ENCODE results near the gene SEC11A. TPM values are rescaled to one million over a fixed set of nuclear protein-coding genes. Genes with fewer than 3 reads are reported as not detected.
A peak's percentile ranks its signal among the peaks of the same experiment; 100 is the strongest.

Gene SEC11A
- polyA plus RNA-seq, 3 donors: 111 to 166 (median 154) TPM

GRCh38 chr15:84748274-84749110 is 32.6 kb upstream of the SEC11A start, which contains the start of gene ZNF592:
Gene ZNF592 (plus strand): TSS chr15:84748592. CDS start chr15:84782676, 34,084 bp downstream.
- Histone ChIP-seq H3K4me1 (ENCODE audit: control insufficient read depth in 1 of 2, insufficient read depth in 2 of 2, low read length in 2 of 2) (peaks cover 47 to 59% of the 10 kb centered on the region in 2 donors), H3K27ac (ENCODE audit: low read depth in 1 of 2, low read length in 2 of 2) (peak within 1 kb of the TSS; percentile 95 to 97), H3K27me3 (ENCODE audit: control insufficient read depth in 2 of 2, insufficient read depth in 2 of 2, low read length in 2 of 2) (no peaks in the 10 kb centered on the region), H3K36me3 (replicated peaks in 1 of 2; ENCODE audit: control insufficient read depth in 1 of 2, insufficient read depth in 2 of 2, low read length in 2 of 2) (no peaks in the 10 kb centered on the region), H3K9me3 (replicated peaks in 1 of 2; ENCODE audit: control insufficient read depth in 1 of 2, insufficient read depth in 1 of 2, low read length in 2 of 2) (no peaks in the 10 kb centered on the region), H2AFZ (ENCODE audit: insufficient read depth, low read depth, low read length, poor library complexity, severe bottlenecking) (peak within 1 kb of the TSS; percentile 80), H3K4me2 (replicated peaks; ENCODE audit: extremely low read depth, low read length, poor library complexity, severe bottlenecking) (peak within 1 kb of the TSS; percentile 96), H3K79me2 (ENCODE audit: insufficient read depth, low read length) (peaks cover 88% of the 10 kb centered on the region), H4K20me1 (ENCODE audit: insufficient read depth, low read length) (peaks cover 48% of the 10 kb centered on the region), H3K4me3 (replicated peaks in 1 of 3; ENCODE audit: low read depth in 2 of 3, low read length in 3 of 3) (peak within 1 kb of the TSS; percentile 72 to 100 (median 96)), H3K9ac (ENCODE audit: insufficient read depth, low read length, poor library complexity, severe bottlenecking) (peak within 1 kb of the TSS; percentile 86)
- no peaks in the 10 kb centered on the region for H3K27me3 Mint-ChIP-seq (ENCODE audit: low read depth in 3 of 3)
- no peaks in the 10 kb centered on the region for H3K9me3 Mint-ChIP-seq
- under 1% methylated on average over 100 of the region's 127 CpGs for WGBS (ENCODE audit: insufficient coverage)
- peak within 1 kb of the TSS; percentile 97 to 99 for H3K4me3 Mint-ChIP-seq
- TF ChIP-seq CTCF (IDR thresholded peaks at IDR 0.05): peak; percentile 7
- intact Hi-C loops (cut with micrococcal nuclease): loop anchor here (1.0 to 10.0 kb wide), 5 partner anchors 32 to 160 kb away; partner anchors contain the start of genes SEC11A (in 2 of the 2) and NMB (in 1 of the 2)
- H3K4me1 Mint-ChIP-seq: peaks cover 66% of the 10 kb centered on the region
- DNase-seq: peak; percentile 59 to 67 (median 63)
- H3K36me3 Mint-ChIP-seq: peaks cover 10 to 17% of the 10 kb centered on the region in 2 donors
- H3K27ac Mint-ChIP-seq: peak within 1 kb of the TSS; percentile 98 to 100 (median 99)

- peaks cover 47 to 59% of the 10 kb centered on the region in 2 donors for H3K4me1 ChIP-seq (ENCODE audit: control insufficient read depth in 1 of 2, insufficient read depth in 2 of 2, low read length in 2 of 2)
- peaks cover 80% of the 10 kb centered on the region for H3K79me2 ChIP-seq (ENCODE audit: insufficient read depth, low read length)
- H3K9ac ChIP-seq (ENCODE audit: insufficient read depth, low read length, poor library complexity, severe bottlenecking): peak overlapping the region; percentile 84
- peak overlapping the region; percentile 54 to 89 (median 84) for H3K4me3 ChIP-seq (replicated peaks in 1 of 3; ENCODE audit: low read depth in 2 of 3, low read length in 3 of 3)
- H3K36me3 ChIP-seq (replicated peaks in 1 of 2; ENCODE audit: control insufficient read depth in 1 of 2, insufficient read depth in 2 of 2, low read length in 2 of 2): no peaks in the 10 kb centered on the region
- Mint-ChIP-seq H3K4me3 (peak overlapping the region; percentile 97 to 99), H3K4me1 (peaks cover 61% of the 10 kb centered on the region), H3K9me3 (no peaks in the 10 kb centered on the region), H3K27me3 (ENCODE audit: low read depth in 3 of 3) (no peaks in the 10 kb centered on the region), H3K36me3 (peaks cover 7 to 15% of the 10 kb centered on the region in 2 donors), H3K27ac (peak overlapping the region; percentile 98 to 100 (median 99))
- peak overlapping the region; percentile 95 to 97 for H3K27ac ChIP-seq (ENCODE audit: low read depth in 1 of 2, low read length in 2 of 2)
- H3K9me3 ChIP-seq (replicated peaks in 1 of 2; ENCODE audit: control insufficient read depth in 1 of 2, insufficient read depth in 1 of 2, low read length in 2 of 2): no peaks in the 10 kb centered on the region
- under 1% methylated on average over 46 of the region's 46 CpGs for WGBS (ENCODE audit: insufficient coverage)
- no peak for TF ChIP-seq CTCF (IDR thresholded peaks at IDR 0.05)
- peak; percentile 66 to 77 (median 72) for DNase-seq
- H4K20me1 ChIP-seq (ENCODE audit: insufficient read depth, low read length): peaks cover 39% of the 10 kb centered on the region
- H2AFZ ChIP-seq (ENCODE audit: insufficient read depth, low read depth, low read length, poor library complexity, severe bottlenecking): peak overlapping the region; percentile 76
- H3K27me3 ChIP-seq (ENCODE audit: control insufficient read depth in 2 of 2, insufficient read depth in 2 of 2, low read length in 2 of 2): no peaks in the 10 kb centered on the region
- H3K4me2 ChIP-seq (replicated peaks; ENCODE audit: extremely low read depth, low read length, poor library complexity, severe bottlenecking): peak overlapping the region; percentile 91
- intact Hi-C loops (cut with micrococcal nuclease): loop anchor here (1.0 to 10.0 kb wide), 6 partner anchors 12 to 159 kb away; partner anchors contain the start of genes SEC11A (in 2 of the 2) and NMB (in 1 of the 2)
Measured at GRCh38 chr15:84747416-84748273, 31.7 kb upstream of the SEC11A start.

Measured in CD14-positive monocyte (primary cell).